Ascending aorta (tissue), 2 donors: ENCODE data around the gene GNB1L. TPM values are rescaled to one million over a fixed set of nuclear protein-coding genes. Genes with fewer than 3 reads are reported as not detected.
A peak's percentile ranks its signal among the peaks of the same experiment; 100 is the strongest.

Source experiments
- DNase-seq, 2 donors: peaks; one replicate each; pipeline ENCODE4 v3.0.0-alpha.2; 2019; ENCODE audit warnings: low spot score in 2 of 2
- H3K27ac ChIP-seq, 2 donors: fragments of 200-600 bp; sonication (generic); one replicate each; pipeline ENCODE4 v1.5.1; 2016 to 2017; ENCODE audit warnings: mild to moderate bottlenecking in 1 of 2
- H3K27me3 ChIP-seq: fragments of 200-600 bp; sonication (generic); one replicate; pipeline ENCODE4 v1.5.1; 2017
- H3K36me3 ChIP-seq, 2 donors: fragments of 200-600 bp; sonication (generic); one replicate each; pipeline ENCODE4 v1.5.1; 2016
- H3K4me1 ChIP-seq, 2 donors: fragments of 200-600 bp; sonication (generic); one replicate each; pipeline ENCODE4 v1.5.1; 2016 to 2017; ENCODE audit warnings: mild to moderate bottlenecking in 1 of 2
- H3K4me3 ChIP-seq, 2 donors: fragments of 200-600 bp; sonication (generic); one replicate each; pipeline ENCODE4 v1.5.1; 2016 to 2017; ENCODE audit warnings: mild to moderate bottlenecking in 1 of 2
- H3K9me3 ChIP-seq, 2 donors: fragments of 200-600 bp; sonication (generic); one replicate each; pipeline ENCODE4 v1.5.1; 2016
- CTCF ChIP-seq, 3 experiments: fragments of 200-600 bp in 2 of 3; fragments of 450-650 bp in 1 of 3; sonication (generic) in 2 of 3; IDR thresholded peaks; one replicate each; pipeline ENCODE4 v1.5.1; 2016 to 2019; ENCODE audit warnings: antibody characterized with exemption in 3 of 3, mild to moderate bottlenecking in 1 of 3, moderate library complexity in 1 of 3
- intact Hi-C: fragments of 100-400 bp; cut with DNase I; formaldehyde crosslinking; loops from one replicate; pipeline ENCODE4 v1.15.1; 2023
- total RNA-seq: library from RNA; depleted of rRNA; stranded (reverse); fragments of >200 nt; gene quantifications from one replicate; pipeline ENCODE4 v1.1.0, GENCODE V29; 2016

The GNB1L gene
- total RNA-seq, 1 donor from 2014 or later = 7.9 TPM

GRCh38 chr22:19766511-19767426, 87.9 kb downstream of the GNB1L start:
- no peaks in the 10 kb centered on the region for H3K27me3 ChIP-seq
- H3K4me3 ChIP-seq = peak overlapping the region; percentile 26 to 30
- no peaks in the 10 kb centered on the region for H3K9me3 ChIP-seq
- no peaks in the 10 kb centered on the region for H3K4me1 ChIP-seq
- intact Hi-C loops = no loop called here
- no peaks in the 10 kb centered on the region for H3K36me3 ChIP-seq
- peak in 1 of 2 donors; percentile 73 for DNase-seq
- no peak for TF ChIP-seq CTCF (IDR thresholded peaks at IDR 0.05)
- H3K27ac ChIP-seq = no peak overlapping the region

DNA sequence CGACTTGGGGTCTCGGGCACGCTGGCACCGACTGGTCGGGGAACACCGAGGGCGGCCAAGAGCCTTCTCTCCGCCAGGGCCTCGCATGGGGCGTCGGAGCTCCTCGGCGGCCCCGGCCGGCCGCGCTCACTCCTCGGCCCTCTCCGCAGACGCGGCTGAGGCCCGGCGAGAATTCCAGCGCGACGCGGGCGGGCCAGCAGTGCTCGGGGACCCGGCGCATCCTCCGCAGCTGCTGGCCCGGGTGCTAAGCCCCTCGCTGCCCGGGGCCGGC, 88.5 kb downstream of the GNB1L start:
- Histone ChIP-seq H3K4me3 (peak overlapping the region; percentile 26 to 30), H3K4me1 (no peaks in the 10 kb centered on the region), H3K27ac (no peak overlapping the region), H3K27me3 (no peaks in the 10 kb centered on the region), H3K9me3 (no peaks in the 10 kb centered on the region), H3K36me3 (no peaks in the 10 kb centered on the region)
- no peak for DNase-seq
- intact Hi-C loops = no loop called here
- TF ChIP-seq CTCF (IDR thresholded peaks at IDR 0.05) = no peak

- TF ChIP-seq CTCF (IDR thresholded peaks at IDR 0.05) = no peak
- Histone ChIP-seq H3K4me1 (no peaks in the 10 kb centered on the region), H3K9me3 (no peaks in the 10 kb centered on the region), H3K27me3 (no peaks in the 10 kb centered on the region), H3K4me3 (peak overlapping the region in 1 of 2 donors; percentile 16), H3K27ac (no peak overlapping the region), H3K36me3 (no peaks in the 10 kb centered on the region)
- intact Hi-C loops = no loop called here
- no peak for DNase-seq
Observed at GRCh38 chr22:19765477-19766239, 89.0 kb downstream of the GNB1L start.

DNA sequence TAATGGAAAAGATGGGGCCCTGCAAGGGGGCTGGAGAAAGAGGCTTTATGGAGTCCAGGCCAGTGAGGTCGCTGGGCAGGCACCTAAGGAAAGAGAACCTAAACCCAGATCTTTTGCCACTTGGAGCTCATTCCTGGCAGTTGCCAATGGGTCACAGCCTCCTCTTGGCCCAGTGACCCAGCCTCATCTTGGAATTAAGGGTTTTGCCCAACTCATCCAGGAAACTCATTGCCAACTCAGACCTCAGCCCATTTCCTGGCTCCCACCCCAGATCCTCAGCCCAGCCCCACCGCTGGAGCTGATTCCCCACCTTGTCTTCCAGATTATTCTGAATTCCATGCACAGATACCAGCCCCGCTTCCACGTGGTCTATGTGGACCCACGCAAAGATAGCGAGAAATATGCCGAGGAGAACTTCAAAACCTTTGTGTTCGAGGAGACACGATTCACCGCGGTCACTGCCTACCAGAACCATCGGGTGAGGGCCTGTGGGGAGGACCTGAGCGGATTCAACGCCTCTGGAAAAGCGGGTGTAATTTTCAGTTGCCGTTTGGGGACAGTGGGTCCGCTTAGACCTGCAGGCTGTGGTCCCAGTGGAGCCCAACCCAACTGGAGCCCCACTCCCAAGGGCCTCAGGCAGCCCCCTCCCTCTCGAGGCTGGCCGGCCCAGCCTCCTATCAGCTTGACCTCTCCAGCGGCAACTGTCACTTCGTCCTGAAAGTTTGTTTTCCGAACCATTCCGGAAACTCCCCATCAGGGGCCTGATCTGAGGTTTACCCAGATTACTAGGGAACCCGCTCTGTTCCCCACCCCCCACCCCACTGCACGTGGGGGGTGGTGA, 89.8 kb downstream of the GNB1L start:
- intact Hi-C loops = no loop called here
- H3K4me1 ChIP-seq = no peaks in the 10 kb centered on the region

More for the DNA sequence above, 89.8 kb downstream of the GNB1L start:
- TF ChIP-seq CTCF (IDR thresholded peaks at IDR 0.05) = no peak
- no peaks in the 10 kb centered on the region for H3K27me3 ChIP-seq
- no peak overlapping the region for H3K4me3 ChIP-seq
- DNase-seq = no peak
- no peaks in the 10 kb centered on the region for H3K36me3 ChIP-seq
- no peaks in the 10 kb centered on the region for H3K9me3 ChIP-seq
- H3K27ac ChIP-seq = no peak overlapping the region
